Adrenal gland (tissue), 5 donors: ENCODE results near the gene PPP4R3C.

Source experiments
- POLR2A ChIP-seq, 2 donors: fragments of 450-650 bp; IDR thresholded peaks; one replicate each; pipeline ENCODE4 v1.6.1; 2017; ENCODE audit warnings: antibody characterized with exemption in 2 of 2, mild to moderate bottlenecking in 2 of 2, moderate library complexity in 1 of 2
- TF ChIP-seq, protein P1 (sequence below), 6 experiments: fragments of 450-650 bp in 4 of 6; fragments of 200-600 bp in 2 of 6; sonication (generic) in 1 of 6; IDR thresholded peaks; 1 replicate in 5 of 6; 2 replicates in 1 of 6; pipeline versions ENCODE4 v1.5.1 to v1.8.0; 2016 to 2021; ENCODE audit warnings: antibody characterized with exemption in 6 of 6, mild to moderate bottlenecking in 2 of 6, moderate library complexity in 1 of 6
- donor health status: DM: no; HTN: no; CAD: no.

- TF ChIP-seq, protein P1, sequence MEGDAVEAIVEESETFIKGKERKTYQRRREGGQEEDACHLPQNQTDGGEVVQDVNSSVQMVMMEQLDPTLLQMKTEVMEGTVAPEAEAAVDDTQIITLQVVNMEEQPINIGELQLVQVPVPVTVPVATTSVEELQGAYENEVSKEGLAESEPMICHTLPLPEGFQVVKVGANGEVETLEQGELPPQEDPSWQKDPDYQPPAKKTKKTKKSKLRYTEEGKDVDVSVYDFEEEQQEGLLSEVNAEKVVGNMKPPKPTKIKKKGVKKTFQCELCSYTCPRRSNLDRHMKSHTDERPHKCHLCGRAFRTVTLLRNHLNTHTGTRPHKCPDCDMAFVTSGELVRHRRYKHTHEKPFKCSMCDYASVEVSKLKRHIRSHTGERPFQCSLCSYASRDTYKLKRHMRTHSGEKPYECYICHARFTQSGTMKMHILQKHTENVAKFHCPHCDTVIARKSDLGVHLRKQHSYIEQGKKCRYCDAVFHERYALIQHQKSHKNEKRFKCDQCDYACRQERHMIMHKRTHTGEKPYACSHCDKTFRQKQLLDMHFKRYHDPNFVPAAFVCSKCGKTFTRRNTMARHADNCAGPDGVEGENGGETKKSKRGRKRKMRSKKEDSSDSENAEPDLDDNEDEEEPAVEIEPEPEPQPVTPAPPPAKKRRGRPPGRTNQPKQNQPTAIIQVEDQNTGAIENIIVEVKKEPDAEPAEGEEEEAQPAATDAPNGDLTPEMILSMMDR (IDR thresholded peaks at IDR 0.05) = no peak
- no peak for TF ChIP-seq POLR2A (IDR thresholded peaks at IDR 0.05)
Measured at GRCh38 chrX:27439771-27440170, 23.4 kb downstream of the PPP4R3C start.
